Putamen (tissue), 1 donor: ENCODE measurements around the gene GSK3A.
A peak's percentile ranks its signal among the peaks of the same experiment; 100 is the strongest.

Experiments used
- DNase-seq: peaks from one replicate; pipeline ENCODE4 v3.0.0-alpha.2; 2016; ENCODE audit warnings: low spot score

GSK3A gene

GRCh38 chr19:42242512-42243409 lies at the start of gene GSK3A:
TSS of gene GSK3A (minus strand) at chr19:42242602. CDS start at chr19:42242465, 137 bp downstream.
- DNase-seq, result peak; percentile 100

DNA sequence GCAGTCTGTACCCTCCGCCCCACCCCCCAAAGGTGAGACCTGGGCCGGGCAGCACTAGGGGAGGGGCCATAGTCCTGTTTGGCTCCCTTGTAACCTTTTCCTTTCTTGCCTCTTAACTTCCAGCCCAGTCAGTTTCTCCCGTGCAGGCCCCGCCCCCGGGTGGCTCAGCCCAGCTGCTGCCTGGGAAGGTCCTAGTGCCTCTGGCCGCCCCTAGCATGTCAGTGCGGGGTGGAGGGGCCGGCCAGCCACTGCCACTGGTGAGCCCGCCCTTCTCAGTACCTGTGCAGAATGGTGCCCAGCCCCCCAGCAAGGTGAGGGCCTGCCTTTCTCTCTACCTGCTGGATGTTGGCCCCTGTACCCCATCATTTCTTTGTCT lies 49.0 kb upstream of the GSK3A start:
- DNase-seq, result no peak

DNA sequence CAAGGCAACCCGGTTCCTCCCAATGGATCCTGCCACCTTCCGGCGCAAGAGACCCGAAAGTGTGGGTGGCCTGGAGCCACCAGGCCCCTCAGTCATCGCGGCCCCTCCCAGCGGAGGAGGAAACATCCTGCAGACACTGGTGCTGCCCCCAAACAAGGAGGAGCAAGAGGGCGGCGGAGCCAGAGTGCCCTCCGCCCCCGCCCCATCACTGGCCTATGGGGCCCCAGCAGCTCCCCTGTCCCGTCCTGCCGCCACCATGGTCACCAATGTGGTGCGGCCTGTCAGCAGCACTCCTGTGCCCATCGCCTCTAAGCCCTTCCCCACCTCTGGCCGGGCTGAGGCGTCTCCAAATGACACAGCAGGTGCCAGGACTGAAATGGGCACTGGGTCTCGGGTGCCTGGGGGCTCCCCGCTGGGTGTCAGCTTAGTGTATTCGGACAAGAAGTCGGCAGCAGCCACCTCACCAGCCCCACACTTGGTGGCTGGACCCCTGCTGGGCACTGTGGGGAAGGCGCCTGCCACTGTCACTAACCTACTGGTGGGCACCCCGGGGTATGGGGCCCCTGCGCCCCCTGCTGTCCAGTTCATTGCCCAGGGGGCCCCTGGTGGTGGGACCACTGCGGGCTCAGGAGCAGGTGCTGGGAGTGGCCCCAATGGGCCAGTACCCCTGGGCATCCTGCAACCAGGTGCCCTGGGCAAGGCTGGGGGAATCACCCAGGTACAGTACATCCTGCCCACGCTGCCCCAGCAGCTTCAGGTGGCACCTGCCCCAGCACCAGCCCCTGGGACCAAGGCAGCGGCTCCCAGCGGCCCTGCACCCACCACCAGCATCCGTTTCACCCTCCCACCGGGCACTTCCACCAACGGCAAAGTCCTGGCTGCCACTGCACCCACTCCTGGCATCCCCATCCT lies 48.4 kb upstream of the GSK3A start:
- DNase-seq, result no peak

- no peak for DNase-seq
Measured at GRCh38 chr19:42290136-42290522, 47.7 kb upstream of the GSK3A start.

- no peak for DNase-seq
Measured at GRCh38 chr19:42289556-42290041, 47.2 kb upstream of the GSK3A start.

- no peak for DNase-seq
Measured at GRCh38 chr19:42288881-42289555, 46.6 kb upstream of the GSK3A start.

- DNase-seq, result no peak
Measured at GRCh38 chr19:42288387-42288786, 46.0 kb upstream of the GSK3A start.

DNA sequence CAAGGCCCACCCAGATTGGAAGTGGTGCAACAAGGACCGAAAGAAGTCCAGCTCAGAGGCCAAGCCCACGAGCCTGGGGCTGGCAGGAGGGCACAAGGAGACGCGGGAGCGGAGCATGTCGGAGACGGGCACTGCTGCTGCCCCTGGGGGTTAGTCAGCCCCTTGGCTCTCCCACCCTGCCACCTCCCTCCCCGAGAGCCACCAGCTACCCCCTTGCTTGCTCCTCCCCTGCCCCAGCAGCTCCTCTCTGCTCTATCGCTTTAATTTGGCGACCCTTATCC lies 45.4 kb upstream of the GSK3A start:
- DNase-seq, result no peak

DNA sequence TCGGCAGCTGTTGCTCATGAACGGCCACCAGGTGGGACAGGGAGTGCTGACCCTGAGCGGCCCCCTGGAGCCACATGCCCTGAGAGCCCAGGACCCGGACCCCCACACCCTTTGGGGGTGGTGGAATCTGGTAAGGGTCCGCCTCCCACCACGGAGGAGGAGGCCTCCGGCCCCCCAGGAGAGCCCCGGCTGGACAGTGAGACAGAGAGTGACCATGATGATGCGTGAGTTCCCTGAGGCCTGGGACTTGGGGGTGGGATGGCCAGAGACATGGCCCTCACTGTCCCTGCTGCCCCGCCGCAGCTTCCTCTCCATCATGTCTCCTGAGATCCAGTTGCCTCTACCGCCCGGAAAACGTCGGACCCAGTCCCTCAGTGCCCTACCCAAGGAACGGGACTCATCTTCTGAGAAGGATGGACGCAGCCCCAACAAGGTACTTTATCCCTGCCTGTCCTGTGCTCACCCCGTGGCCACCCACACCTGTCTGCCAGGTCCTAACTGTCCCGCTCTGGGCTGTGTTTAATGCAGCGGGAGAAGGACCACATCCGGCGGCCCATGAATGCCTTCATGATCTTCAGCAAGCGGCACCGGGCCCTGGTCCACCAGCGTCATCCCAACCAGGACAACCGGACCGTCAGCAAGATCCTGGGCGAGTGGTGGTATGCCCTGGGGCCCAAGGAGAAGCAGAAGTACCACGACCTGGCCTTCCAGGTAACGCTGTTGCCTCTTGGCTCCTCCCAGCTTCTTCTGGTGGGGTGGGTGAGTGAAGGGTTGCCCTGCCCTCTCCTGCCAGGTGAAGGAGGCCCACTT lies 44.8 kb upstream of the GSK3A start:
- DNase-seq, result no peak

DNA sequence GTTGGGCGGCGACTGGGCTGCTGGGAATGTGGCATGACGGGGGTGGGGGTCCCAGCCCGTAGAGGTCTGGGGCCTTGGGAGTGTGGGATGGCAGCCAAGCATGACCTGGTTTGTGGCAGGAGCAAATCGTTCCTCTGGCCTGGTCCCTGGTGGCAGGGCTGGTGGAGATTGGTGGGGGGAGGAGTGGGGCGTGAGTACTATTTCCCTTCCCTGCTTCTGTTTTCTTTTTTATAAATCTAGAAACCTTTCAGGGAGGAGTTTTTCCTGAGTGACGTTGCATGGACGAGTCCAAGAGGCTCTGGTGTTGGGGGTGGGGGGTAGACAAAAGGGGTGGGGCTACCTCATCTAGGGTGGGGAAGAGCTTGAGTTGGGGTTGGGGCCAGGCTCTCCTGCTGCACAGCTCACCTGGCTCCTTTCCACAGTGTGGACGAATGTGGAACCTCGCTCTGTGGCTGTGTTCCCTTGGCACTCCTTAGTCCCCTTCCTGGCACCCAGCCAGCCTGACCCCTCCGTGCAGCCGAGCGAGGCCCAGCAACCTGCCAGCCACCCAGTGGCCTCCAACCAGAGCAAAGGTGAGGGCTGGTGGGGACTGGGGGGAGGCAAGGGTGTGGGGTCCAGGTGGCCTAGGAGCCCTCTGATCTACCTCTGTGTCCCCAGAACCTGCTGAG lies 44.1 kb upstream of the GSK3A start:
- DNase-seq, result no peak

DNA sequence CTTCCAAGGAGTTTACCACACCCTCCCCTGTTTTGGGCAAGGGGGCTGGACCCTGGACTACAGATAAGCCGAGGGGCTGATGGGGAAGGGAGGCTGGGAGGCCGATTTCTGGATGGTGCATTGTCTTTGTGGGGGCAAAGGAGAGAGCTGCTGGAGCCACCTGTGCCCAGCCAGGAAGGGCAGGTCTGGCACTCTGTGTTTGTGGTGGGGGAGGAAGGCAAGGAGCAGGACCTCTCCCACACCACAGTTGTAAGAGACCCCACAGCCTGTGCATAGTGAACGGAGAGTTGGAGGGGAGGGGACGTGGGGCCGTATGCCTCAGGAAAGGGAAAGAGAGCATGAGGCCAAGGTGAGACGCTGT lies 43.6 kb upstream of the GSK3A start:
- DNase-seq, result no peak

GRCh38 chr19:42285541-42285941 lies 43.1 kb upstream of the GSK3A start:
- no peak for DNase-seq

DNA sequence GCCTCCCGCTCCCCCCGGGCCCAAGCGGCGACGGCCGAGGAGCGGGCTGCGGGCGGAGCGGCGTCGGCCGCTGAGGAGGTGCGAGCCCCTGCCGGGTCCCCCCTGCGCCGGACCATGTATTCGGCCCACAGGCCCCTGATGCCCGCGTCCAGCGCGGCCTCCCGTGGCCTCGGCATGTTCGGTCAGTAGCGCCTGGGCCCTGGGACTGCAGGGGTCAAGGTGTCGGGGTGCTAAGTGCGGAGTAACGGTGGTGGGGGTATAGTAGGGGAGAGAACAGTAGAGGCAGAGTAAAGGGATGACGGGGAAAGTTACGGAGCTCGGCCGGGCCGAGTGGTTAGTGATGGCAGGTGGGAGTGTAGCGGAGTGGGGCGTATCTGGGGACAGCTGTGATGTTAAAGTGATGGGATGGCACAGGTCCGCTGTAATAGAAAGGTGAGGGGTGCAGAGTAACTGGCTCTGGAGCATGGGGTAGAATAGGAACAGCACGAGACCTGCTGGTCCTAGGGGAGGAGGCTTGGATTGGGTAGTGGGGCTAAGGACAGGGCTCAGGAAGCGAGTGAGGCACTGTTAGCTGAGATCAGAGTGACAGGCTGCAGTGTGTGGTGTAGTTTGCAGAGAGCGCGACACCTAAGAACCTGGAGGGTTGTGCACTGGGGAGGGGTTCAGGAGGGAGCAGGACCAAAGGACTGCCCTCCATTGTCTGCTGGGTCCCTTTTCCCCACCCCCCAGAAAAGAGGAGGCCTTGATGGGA lies 42.4 kb upstream of the GSK3A start:
- DNase-seq, result no peak

DNA sequence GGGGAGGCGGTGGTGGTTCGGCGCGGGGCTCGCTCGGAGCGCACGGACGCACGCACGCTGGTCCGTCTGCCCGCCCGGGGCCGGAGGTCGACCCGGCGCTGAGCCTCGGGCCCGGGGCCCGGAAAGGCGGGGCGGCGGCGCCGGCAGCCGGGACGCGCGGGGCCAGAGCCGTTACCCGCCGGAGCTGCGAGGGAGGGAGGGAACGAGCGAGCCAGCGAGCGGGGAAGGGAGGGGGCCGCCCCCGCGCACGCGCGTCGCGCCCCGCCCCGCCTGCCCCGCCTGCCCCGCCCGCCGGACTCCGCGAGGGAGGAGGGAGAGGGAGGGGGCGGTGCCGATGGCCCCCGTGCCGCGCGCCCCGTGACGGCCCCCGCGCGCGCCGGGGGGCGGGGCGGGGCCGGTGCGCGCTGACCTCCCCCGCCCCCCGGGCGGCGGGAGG lies 41.7 kb upstream of the GSK3A start:
- DNase-seq, result peak; percentile 84

DNA sequence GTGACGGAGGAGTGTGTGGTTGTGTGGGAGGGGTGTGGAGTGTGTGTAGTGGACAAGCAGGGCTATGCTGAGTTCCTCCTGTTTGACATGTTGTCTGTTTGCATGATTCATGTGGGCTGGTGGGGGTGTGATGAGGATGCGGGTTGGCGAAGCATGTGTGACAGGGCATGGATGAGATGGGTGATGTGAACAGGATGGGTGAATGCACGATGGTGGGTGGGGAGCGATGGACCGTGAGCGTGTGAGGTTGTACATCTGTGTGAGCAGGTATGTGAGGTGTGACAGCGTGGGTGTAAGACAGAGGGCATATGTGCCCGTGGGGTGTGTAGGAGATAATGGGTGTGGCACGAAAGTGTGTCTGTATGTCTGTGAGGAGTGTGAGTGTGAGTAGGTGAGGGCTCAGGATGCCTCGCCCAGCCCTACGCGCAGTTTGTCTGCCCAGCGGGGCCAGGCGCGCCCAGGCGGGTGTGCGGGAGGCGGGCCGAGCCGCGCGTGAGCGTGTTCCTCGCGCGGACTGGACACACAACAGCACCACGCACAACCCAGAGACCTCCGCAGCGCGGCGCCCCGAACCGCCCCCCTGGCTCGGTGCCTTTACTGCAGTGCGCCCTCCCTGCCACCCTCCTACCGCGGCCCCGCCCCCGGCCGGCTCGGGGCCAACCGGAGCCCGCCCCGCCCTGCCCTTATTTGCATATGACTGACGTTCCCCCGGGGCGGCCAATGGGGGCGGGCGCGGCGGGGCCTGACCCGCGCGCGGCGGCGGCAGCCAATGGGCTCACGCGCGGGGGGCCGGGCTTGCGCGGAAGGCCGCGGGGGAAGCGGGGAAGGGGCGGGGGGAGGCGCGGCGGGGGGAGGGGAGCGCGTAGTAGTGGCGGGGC lies 41.0 kb upstream of the GSK3A start:
- DNase-seq, result peak; percentile 97

DNA sequence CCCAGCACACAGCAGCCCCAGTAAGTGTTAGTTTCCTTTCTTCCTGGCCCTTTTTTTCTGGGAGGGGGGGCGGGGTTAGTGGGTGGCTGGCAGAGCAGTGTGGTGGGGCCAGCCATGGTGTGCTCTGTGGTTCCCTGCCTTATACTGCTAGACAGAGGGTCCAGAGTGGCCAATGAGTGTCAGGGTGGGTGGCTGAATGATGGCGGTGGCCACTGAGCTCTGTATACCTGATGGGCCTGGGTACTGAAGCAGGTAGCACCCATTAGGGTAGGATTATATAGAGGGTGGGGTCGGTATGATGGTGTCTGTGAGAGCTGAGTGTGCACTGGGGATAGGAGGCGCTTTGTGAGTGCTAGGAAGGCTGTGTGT lies 40.4 kb upstream of the GSK3A start:
- DNase-seq, result no peak

DNA sequence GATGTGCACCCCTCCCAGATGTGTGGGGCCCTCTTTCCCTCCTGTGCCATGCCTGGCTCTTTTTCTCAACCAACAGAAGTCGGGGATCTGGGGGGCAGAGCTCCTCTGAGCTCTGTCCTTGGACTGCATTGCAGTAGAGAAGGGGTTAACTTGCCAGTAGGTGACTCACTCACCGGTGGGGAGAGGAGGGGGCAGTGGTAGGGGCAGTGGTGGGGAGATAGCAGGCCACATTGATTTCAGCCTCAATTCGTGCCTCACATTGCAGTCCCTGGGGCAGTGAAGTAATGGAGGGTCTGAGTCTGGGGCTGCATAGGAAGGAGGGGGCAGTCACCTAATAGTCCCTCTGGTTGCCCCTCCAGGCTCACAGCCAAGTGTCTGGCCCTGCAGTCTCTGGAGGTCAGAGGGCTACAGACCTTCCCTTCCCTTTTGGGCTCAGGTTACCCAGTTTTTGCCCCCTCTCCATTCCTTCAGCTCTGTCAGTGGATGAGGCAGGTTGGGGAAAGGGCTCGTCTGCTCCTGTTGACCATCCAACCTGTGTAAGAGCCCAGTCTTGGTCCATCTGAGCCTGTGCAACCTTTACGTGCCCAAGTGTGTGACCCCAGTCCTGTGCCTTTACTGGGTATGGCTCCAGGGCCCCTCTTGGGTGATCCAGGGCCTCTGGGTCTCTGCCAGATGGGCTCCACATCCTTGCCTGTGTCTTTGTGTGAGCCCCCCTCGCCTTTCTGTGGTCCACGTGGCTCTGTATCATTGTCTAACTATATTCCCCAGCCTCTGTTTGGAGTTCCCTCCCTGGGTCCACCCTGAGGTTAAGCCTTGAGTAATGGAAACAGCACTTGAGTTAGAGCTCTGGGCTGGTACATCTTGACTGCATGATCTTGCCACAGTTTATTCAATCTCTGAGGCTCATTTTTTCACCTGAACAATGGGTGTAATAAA lies 39.7 kb upstream of the GSK3A start:
- DNase-seq, result no peak

DNA sequence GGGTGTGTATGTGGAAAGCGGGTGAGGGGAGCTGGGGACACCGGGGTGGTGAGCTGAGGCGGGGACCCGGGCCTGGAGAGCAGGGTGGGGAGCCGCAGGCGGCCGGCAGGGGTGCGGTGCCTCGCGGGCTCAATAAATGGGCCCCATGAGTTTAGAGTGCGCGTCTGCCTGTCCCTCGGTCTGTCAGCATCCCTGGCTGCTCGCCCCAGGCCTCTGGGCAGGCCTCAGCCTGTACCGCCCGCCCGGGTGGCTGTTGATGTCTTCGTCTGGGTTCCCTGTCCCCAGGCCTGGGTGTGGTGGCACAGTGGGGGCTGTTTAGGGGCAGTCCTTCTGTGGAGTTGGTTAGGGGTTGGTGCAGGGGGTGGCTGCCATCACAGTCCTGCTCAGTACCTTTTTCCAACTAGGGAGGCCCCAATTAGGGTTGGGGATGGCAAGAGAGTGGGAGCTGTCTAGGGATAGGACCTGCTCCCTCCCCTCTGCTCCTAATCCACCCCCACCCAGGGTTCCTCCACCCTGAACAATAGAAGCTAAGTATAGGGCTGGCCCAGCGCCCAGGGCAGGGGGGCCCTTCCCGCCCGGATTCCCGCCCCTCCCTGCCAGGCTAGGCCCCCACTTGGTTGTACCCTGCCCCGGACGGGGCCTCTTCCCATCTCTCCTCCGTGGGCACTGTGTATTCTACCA lies 38.9 kb upstream of the GSK3A start:
- DNase-seq, result peak; percentile 78
